Ovary (tissue), 9 donors: ENCODE results near the gene SERP2. TPM values are rescaled to one million over a fixed set of nuclear protein-coding genes. Genes with fewer than 3 reads are reported as not detected.

Experiments used
- DNase-seq, 5 donors: peaks; one replicate each; pipeline ENCODE4 v3.0.0-alpha.2; 2019 to 2020
- H3K27ac ChIP-seq, 2 donors: fragments of 200-600 bp; one replicate each; pipeline versions ENCODE4 v1.5.1 to v1.8.0; 2019 to 2022
- H3K27me3 ChIP-seq: fragments of 200-600 bp; one replicate; pipeline ENCODE4 v1.8.0; 2022
- H3K36me3 ChIP-seq: fragments of 200-600 bp; sonication (generic); one replicate; pipeline ENCODE4 v1.5.1; 2019
- H3K4me1 ChIP-seq: one replicate; pipeline ENCODE4 v1.8.1; 2013; ENCODE audit warnings: mild to moderate bottlenecking, moderate library complexity; ENCODE audit not compliant: insufficient read depth
- H3K4me3 ChIP-seq: fragments of 200-600 bp; sonication (generic); one replicate; pipeline ENCODE4 v1.5.1; 2017
- H3K9me3 ChIP-seq, 2 donors: fragments of 200-600 bp in 1 of 2; sonication (generic) in 1 of 2; one replicate each; pipeline versions ENCODE4 v1.5.1 to v1.8.1; 2013 to 2019; ENCODE audit warnings: mild to moderate bottlenecking in 1 of 2, moderate library complexity in 1 of 2
- EP300 ChIP-seq: sonication (generic); formaldehyde crosslinking; IDR thresholded peaks from one replicate; pipeline ENCODE4 v1.6.1; 2017; ENCODE audit warnings: antibody characterized with exemption
- POLR2A ChIP-seq: fragments of 450-650 bp; IDR thresholded peaks from one replicate; pipeline ENCODE4 v1.6.1; 2017; ENCODE audit warnings: antibody characterized with exemption, mild to moderate bottlenecking, moderate library complexity
- WGBS, 3 donors: extraction: QIAGEN DNeasy Blood & Tissue Kit in 1 of 3; methylation state at CpG; one replicate each; pipeline versions ENCODE4 v1.1.5 to v1.1.7; 2013 to 2017; 5-methylcytosine and 5-hydroxymethylcytosine counted together
- intact Hi-C, 4 donors: fragments of 100-400 bp; cut with DNase I; formaldehyde crosslinking; loops; one replicate each; pipeline versions ENCODE4 v1.11.0 to v1.15.1; 2022 to 2023
- polyA plus RNA-seq, 2 donors: library from polyadenylated mRNA; stranded (reverse); fragments of 200-250 nt in 1 of 2; fragments of 350-450 nt in 1 of 2; fragmentation: Illumina TruSeq in 1 of 2; extraction: RNeasy Lipid Tissue Mini Kit (QIAGEN cat#74804) in 1 of 2; gene quantifications; one replicate each; pipeline ENCODE4 v1.2.3, GENCODE V29; 2013 to 2014
- total RNA-seq, 7 donors: library from RNA; depleted of rRNA in 2 of 7; stranded (reverse); fragments of >200 nt in 2 of 7; fragmentation: NEBNext Ultra II Directional in 3 of 7; extraction: Animal tissue kit (Norgen Biotek cat#: 25700) in 3 of 7; gene quantifications; one replicate each; pipeline versions ENCODE4 v1.1.0 to v1.2.4, GENCODE V29; 2016 to 2023
- TF ChIP-seq, protein P1 (sequence below), 3 donors: fragments of 450-650 bp in 2 of 3; fragments of 200-600 bp in 1 of 3; IDR thresholded peaks; one replicate each; pipeline versions ENCODE4 v1.5.1 to v1.8.0; 2016 to 2022; ENCODE audit warnings: antibody characterized with exemption in 3 of 3, mild to moderate bottlenecking in 1 of 3
- donor health status: DM: no; HTN: no; CAD: no; lungs with moderate emphysema.
- donor health status: DM: no; HTN: no; CAD: no.
- donor health status: Bipolar disorder and iron deficiency.
- donor health status: DM: yes; HTN: yes; CAD: no.
- donor health status: DM: no; HTN: no; CAD: no.
- donor health status: DM: yes; HTN: yes; CAD: no.

SERP2 gene
- total and polyA plus RNA-seq, 9 donors, result 8.3 to 14.9 (median 10.8) TPM

DNA sequence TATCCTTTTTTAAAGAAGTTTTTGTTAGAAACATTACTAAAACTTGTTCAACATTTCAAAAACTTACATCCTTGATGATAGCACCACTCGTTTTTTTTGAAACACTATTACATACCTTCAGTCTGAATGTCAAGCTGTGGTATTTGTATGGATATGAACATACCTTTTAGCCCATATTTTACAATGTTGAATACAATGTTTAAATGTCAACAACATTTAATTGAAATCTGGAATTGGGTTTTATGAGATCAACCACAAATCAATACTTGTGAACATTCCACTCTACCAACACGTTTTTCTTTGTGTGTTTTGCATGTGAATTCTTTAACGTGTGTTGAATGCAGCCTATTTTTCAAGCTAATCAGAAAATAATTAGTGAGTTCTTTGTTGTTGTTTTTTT lies 4.7 kb downstream of the SERP2 start:
- no peaks in the 10 kb centered on the region for H3K9me3 ChIP-seq
- intact Hi-C loops, result no loop called here
- H3K27ac ChIP-seq, result no peak overlapping the region
- TF ChIP-seq POLR2A, result no peak
- TF ChIP-seq, protein P1, sequence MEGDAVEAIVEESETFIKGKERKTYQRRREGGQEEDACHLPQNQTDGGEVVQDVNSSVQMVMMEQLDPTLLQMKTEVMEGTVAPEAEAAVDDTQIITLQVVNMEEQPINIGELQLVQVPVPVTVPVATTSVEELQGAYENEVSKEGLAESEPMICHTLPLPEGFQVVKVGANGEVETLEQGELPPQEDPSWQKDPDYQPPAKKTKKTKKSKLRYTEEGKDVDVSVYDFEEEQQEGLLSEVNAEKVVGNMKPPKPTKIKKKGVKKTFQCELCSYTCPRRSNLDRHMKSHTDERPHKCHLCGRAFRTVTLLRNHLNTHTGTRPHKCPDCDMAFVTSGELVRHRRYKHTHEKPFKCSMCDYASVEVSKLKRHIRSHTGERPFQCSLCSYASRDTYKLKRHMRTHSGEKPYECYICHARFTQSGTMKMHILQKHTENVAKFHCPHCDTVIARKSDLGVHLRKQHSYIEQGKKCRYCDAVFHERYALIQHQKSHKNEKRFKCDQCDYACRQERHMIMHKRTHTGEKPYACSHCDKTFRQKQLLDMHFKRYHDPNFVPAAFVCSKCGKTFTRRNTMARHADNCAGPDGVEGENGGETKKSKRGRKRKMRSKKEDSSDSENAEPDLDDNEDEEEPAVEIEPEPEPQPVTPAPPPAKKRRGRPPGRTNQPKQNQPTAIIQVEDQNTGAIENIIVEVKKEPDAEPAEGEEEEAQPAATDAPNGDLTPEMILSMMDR (IDR thresholded peaks at IDR 0.05), result no peak
- no peak for TF ChIP-seq EP300
- no peak overlapping the region for H3K4me3 ChIP-seq
- 62 to 68% (median 67%) methylated on average over 3 of the region's 3 CpGs for WGBS, 3 donors
- no peaks in the 10 kb centered on the region for H3K27me3 ChIP-seq
- no peak for DNase-seq
- H3K36me3 ChIP-seq, result no peaks in the 10 kb centered on the region
- H3K4me1 ChIP-seq, result no peaks in the 10 kb centered on the region

DNA sequence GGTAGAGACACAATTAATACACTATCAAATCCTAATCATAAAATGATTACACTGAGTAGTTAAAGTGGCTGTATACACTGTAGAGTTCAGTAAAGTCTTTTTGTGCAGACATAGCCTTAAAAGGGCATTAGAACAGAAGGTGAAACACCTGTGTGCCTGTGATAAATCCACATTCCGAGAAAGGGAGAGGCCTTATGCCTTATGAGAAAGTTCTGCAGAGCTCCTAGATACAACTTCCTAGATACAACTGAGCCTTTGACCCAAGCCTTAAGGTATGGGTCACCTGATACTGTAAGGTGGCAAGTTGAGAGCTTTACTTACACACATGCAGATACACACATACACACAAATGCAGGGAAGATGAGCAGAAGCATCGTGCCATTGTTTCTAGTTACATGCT lies 6.3 kb downstream of the SERP2 start:
- intact Hi-C loops, result no loop called here
- no peaks in the 10 kb centered on the region for H3K9me3 ChIP-seq
- DNase-seq, result no peak
- H3K27ac ChIP-seq, result no peak overlapping the region
- no peaks in the 10 kb centered on the region for H3K27me3 ChIP-seq
- no peak overlapping the region for H3K4me3 ChIP-seq
- H3K4me1 ChIP-seq, result no peaks in the 10 kb centered on the region
- no peaks in the 10 kb centered on the region for H3K36me3 ChIP-seq
- WGBS, 3 donors, result 84 to 90% (median 89%) methylated on average over 2 of the region's 2 CpGs
- TF ChIP-seq, protein P1 (IDR thresholded peaks at IDR 0.05), result no peak
- TF ChIP-seq POLR2A (no peak), EP300 (no peak)

GRCh38 chr13:44380404-44381165 lies 7.0 kb downstream of the SERP2 start:
- intact Hi-C loops, result no loop called here
- DNase-seq, result no peak
- 95% methylated on average over 3 of the region's 3 CpGs for WGBS, 3 donors
- H3K27ac ChIP-seq, result no peak overlapping the region
- no peaks in the 10 kb centered on the region for H3K36me3 ChIP-seq
- no peaks in the 10 kb centered on the region for H3K4me1 ChIP-seq
- no peaks in the 10 kb centered on the region for H3K9me3 ChIP-seq
- H3K4me3 ChIP-seq, result no peak overlapping the region
- TF ChIP-seq EP300, result no peak
- TF ChIP-seq POLR2A, result no peak
- TF ChIP-seq, protein P1 (IDR thresholded peaks at IDR 0.05), result no peak
- no peaks in the 10 kb centered on the region for H3K27me3 ChIP-seq

DNA sequence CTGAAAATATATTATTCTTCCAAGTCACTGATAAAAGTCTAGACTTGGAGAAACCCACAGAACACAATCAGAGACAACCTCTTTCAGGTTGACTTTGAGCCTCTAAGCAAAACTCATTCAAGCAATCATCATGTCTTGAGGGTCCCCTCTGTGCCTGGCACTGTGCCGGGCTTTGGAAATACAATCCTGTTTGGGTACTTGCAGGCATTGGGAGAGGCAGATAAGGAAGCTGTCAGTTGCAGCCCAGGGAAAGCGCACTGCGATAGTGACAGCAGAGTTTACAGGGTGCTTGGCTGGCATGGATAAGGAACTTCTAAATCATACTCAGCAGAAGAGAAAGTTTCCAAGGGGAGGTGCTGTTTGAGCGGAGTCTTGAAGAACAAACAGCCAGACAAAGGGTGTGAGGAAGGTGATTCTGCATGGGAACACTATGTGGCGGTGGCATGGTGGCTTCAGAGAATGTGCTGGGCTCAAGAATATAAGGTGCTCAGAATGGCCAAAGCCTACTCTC lies 9.1 kb downstream of the SERP2 start:
- H3K27me3 ChIP-seq, result no peaks in the 10 kb centered on the region
- no peaks in the 10 kb centered on the region for H3K9me3 ChIP-seq
- 92 to 96% (median 94%) methylated on average over 5 of the region's 5 CpGs for WGBS, 3 donors
- H3K4me1 ChIP-seq, result no peaks in the 10 kb centered on the region
- TF ChIP-seq POLR2A (no peak), EP300 (no peak)
- TF ChIP-seq, protein P1 (IDR thresholded peaks at IDR 0.05), result no peak
- H3K27ac ChIP-seq, result no peak overlapping the region
- H3K36me3 ChIP-seq, result no peaks in the 10 kb centered on the region
- no peak for DNase-seq
- intact Hi-C loops, result no loop called here
- no peak overlapping the region for H3K4me3 ChIP-seq
